ENCODE measurements around the gene VIT. TPM values are rescaled to one million over a fixed set of nuclear protein-coding genes. Genes with fewer than 3 reads are reported as not detected.
"Not testable (repeated sequence)": the region's sequence is repeated elsewhere in the genome, so short reads cannot be mapped to it uniquely, and the experiment has no call there.

VIT gene
- total RNA-seq, 2 donors from 2014 or later = not detected

DNA sequence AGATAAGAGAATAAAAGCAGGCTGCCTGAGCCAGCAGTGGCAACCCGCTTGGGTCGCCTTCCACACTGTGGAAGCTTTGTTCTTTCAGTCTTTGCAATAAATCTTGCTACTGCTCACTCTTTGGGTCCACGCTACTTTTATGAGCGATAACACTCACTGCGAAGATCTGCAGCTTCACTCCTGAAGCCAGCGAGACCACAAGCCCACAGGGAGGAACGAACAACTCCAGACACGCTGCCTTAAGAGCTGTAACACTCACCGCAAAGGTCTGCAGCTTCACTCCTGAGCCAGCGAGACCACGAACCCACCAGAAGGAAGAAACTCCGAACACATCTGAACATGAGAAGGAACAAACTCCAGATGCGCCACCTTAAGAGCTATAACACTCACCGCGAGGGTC, 7.5 kb upstream of the VIT start:
- H3K27ac Mint-ChIP-seq; ATAC-seq (replicated peaks in 1 of 2); H3K27me3 Mint-ChIP-seq (ENCODE audit: low read depth); DNase-seq; H3K36me3 Mint-ChIP-seq (ENCODE audit: insufficient read depth in 2 of 2); H3K4me1 Mint-ChIP-seq (ENCODE audit: low read depth); H3K9me3 Mint-ChIP-seq: not testable (repeated sequence)
- H3K4me3 Mint-ChIP-seq = peak overlapping the region in 1 of 2 donors; percentile 62

DNA sequence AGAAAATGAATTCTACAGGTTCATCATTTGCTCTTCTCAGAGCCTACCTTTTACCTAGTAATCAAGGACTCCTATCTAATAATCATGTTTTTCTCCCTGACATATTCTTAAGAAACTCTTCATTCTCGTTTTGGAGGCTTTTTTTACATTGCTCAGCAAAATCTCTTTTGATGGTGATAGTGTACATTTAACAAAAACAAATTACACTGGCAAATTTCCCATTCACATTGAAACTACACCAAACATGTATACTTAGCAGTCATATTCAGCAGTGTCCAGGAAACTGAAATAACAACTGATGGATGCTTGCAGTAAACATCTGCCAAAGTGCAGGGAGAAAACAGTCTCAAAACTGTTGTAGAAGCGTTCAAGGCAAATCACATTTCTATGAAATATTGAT, 4.4 kb upstream of the VIT start:
- Mint-ChIP-seq H3K4me3 (no peak overlapping the region), H3K36me3 (ENCODE audit: insufficient read depth in 2 of 2) (no peaks in the 10 kb centered on the region), H3K27ac (no peak overlapping the region), H3K4me1 (ENCODE audit: low read depth) (no peaks in the 10 kb centered on the region), H3K9me3 (no peaks in the 10 kb centered on the region), H3K27me3 (ENCODE audit: low read depth) (no peaks in the 10 kb centered on the region)
- ATAC-seq (replicated peaks in 1 of 2) (no peak), DNase-seq (no peak)

- Mint-ChIP-seq H3K27me3 (ENCODE audit: low read depth) (peaks cover 13% of the 10 kb centered on the region), H3K9me3 (no peaks in the 10 kb centered on the region), H3K4me1 (ENCODE audit: low read depth) (no peaks in the 10 kb centered on the region), H3K4me3 (no peak overlapping the region), H3K27ac (no peak overlapping the region), H3K36me3 (ENCODE audit: insufficient read depth in 2 of 2) (no peaks in the 10 kb centered on the region)
- DNase-seq (no peak), ATAC-seq (replicated peaks in 1 of 2) (no peak)
These were observed 2.7 kb upstream of the VIT start for GRCh38 chr2:36693825-36694224.

DNA sequence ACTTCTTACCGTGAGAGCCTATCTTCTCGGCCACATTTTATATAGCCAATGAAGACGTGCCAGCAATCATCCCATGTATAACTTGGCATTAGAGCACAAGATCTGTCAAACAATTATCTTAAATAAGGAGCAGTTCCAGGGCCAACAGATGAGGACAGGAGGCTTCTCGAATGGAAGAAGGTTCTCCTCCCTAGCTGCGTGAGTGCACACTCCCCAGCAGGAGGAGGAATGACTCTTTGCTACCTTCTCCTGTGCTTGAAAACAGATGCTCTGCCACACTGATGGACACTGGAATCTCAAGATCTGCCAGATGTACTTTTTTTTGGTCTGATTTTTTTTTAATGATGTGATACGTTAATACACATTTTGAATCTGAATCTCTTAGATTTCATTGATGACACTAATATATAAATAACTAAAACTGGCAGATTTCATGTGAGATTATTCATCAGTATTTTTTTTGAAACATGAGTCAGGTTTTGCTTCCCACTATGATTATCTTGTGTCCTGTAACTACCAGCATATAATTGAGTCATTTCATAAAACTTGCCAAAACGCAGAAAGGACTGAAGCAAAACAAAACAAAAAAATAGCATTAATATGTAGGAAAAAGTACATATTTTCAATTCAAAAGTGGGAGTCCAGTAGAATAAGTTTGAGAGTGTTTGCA, 626 bp upstream of the VIT start:
- no peak for ATAC-seq (replicated peaks in 1 of 2)
- Mint-ChIP-seq H3K27ac (no peak overlapping the region), H3K9me3 (no peaks in the 10 kb centered on the region), H3K36me3 (ENCODE audit: insufficient read depth in 2 of 2) (no peaks in the 10 kb centered on the region), H3K27me3 (ENCODE audit: low read depth) (peaks cover 13% of the 10 kb centered on the region), H3K4me1 (ENCODE audit: low read depth) (no peaks in the 10 kb centered on the region), H3K4me3 (no peak overlapping the region)
- DNase-seq = no peak

DNA sequence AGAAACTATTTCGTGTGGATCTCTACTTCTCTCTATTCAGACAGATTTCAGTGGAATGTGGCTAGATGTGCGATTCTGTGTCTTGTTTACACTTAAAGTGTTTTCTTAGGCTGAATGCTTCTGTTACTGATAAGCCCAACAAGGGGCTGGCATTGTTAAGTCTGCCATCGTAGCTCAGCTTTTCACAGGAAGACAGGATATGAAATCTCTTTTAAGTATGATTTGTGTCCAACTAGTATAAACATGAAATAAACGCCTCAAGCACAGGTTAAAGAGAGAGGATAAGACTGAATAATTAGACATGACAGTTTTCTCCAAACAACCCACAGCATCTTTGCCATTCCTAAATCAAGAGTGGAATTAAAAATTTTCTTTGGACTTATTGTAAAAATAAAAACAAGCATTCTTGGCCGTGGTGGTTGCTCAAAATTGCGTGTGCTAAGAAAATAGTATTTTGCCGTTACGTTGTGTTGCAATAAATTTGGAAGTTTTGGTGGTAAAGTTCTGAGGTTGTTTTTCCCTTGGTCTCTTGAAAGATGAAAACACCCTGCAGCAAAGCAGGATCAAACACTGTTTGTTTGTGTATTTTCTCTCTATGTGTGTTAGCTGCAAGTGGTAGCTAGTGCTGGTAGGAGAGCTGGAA, 1.0 kb downstream of the VIT start:
- DNase-seq (no peak), ATAC-seq (replicated peaks in 1 of 2) (no peak)
- peaks cover 13% of the 10 kb centered on the region for H3K27me3 Mint-ChIP-seq (ENCODE audit: low read depth)
- no peak overlapping the region for H3K4me3 Mint-ChIP-seq
- H3K4me1 Mint-ChIP-seq (ENCODE audit: low read depth) = no peaks in the 10 kb centered on the region
- no peaks in the 10 kb centered on the region for H3K9me3 Mint-ChIP-seq
- H3K27ac Mint-ChIP-seq = no peak overlapping the region
- no peaks in the 10 kb centered on the region for H3K36me3 Mint-ChIP-seq (ENCODE audit: insufficient read depth in 2 of 2)

GRCh38 chr2:36698993-36699392, 2.5 kb downstream of the VIT start:
- no peak for DNase-seq
- no peaks in the 10 kb centered on the region for H3K36me3 Mint-ChIP-seq (ENCODE audit: insufficient read depth in 2 of 2)
- H3K27ac Mint-ChIP-seq = no peak overlapping the region
- no peak overlapping the region for H3K4me3 Mint-ChIP-seq
- no peaks in the 10 kb centered on the region for H3K4me1 Mint-ChIP-seq (ENCODE audit: low read depth)
- ATAC-seq (replicated peaks in 1 of 2) = no peak
- no peaks in the 10 kb centered on the region for H3K9me3 Mint-ChIP-seq
- H3K27me3 Mint-ChIP-seq (ENCODE audit: low read depth) = peaks cover 13% of the 10 kb centered on the region

DNA sequence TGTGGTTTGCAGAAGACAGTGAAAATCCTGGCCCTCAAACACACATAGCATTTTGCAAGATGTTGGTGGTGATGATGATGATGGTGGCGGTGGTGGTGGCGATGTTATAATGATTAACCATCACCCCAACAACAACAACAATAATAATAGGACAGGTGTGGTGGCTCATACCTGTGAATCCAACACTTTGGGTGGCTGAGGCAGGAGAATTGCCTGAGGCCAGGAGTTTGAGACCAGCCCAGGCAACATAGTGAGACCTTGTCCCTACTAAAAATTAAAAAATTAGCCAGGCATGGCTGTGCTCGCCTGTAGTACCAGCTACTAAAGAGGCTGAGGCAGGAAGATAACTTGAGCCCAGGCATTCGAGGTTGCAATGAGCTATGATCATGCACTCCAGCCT, 3.8 kb downstream of the VIT start:
- Mint-ChIP-seq H3K4me1 (ENCODE audit: low read depth) (no peaks in the 10 kb centered on the region), H3K36me3 (ENCODE audit: insufficient read depth in 2 of 2) (no peaks in the 10 kb centered on the region), H3K27me3 (ENCODE audit: low read depth) (peaks cover 13% of the 10 kb centered on the region), H3K27ac (no peak overlapping the region), H3K4me3 (no peak overlapping the region), H3K9me3 (no peaks in the 10 kb centered on the region)
- ATAC-seq (replicated peaks in 1 of 2) (no peak), DNase-seq (no peak)

GRCh38 chr2:36701391-36701795, 4.9 kb downstream of the VIT start:
- no peak for ATAC-seq (replicated peaks in 1 of 2)

GRCh38 chr2:36701918-36702317, 5.4 kb downstream of the VIT start:
- Mint-ChIP-seq H3K4me1 (ENCODE audit: low read depth) (no peaks in the 10 kb centered on the region), H3K27ac (no peak overlapping the region), H3K36me3 (ENCODE audit: insufficient read depth in 2 of 2) (no peaks in the 10 kb centered on the region), H3K9me3 (no peaks in the 10 kb centered on the region), H3K27me3 (ENCODE audit: low read depth) (peaks cover 13% of the 10 kb centered on the region), H3K4me3 (no peak overlapping the region)
- no peak for ATAC-seq (replicated peaks in 1 of 2)
- no peak for DNase-seq

More at GRCh38 chr2:36701391-36701795, 4.9 kb downstream of the VIT start:
- no peaks in the 10 kb centered on the region for H3K36me3 Mint-ChIP-seq (ENCODE audit: insufficient read depth in 2 of 2)
- no peak overlapping the region for H3K4me3 Mint-ChIP-seq
- no peak overlapping the region for H3K27ac Mint-ChIP-seq
- no peak for DNase-seq
- peaks cover 13% of the 10 kb centered on the region for H3K27me3 Mint-ChIP-seq (ENCODE audit: low read depth)
- no peaks in the 10 kb centered on the region for H3K9me3 Mint-ChIP-seq
- no peaks in the 10 kb centered on the region for H3K4me1 Mint-ChIP-seq (ENCODE audit: low read depth)

- no peaks in the 10 kb centered on the region for H3K4me1 Mint-ChIP-seq (ENCODE audit: low read depth)
- H3K27me3 Mint-ChIP-seq (ENCODE audit: low read depth) = peaks cover 6% of the 10 kb centered on the region
- ATAC-seq (replicated peaks in 1 of 2) (no peak), DNase-seq (no peak)
- no peak overlapping the region for H3K4me3 Mint-ChIP-seq
- H3K9me3 Mint-ChIP-seq = no peaks in the 10 kb centered on the region
- H3K36me3 Mint-ChIP-seq (ENCODE audit: insufficient read depth in 2 of 2) = no peaks in the 10 kb centered on the region
- H3K27ac Mint-ChIP-seq = no peak overlapping the region
These were observed 6.3 kb downstream of the VIT start for GRCh38 chr2:36702781-36703180.

GRCh38 chr2:36704475-36705150, 8.1 kb downstream of the VIT start:
- Mint-ChIP-seq H3K27me3 (ENCODE audit: low read depth) (no peaks in the 10 kb centered on the region), H3K27ac (no peak overlapping the region)
- no peak for DNase-seq

GRCh38 chr2:36705326-36706020, 9.0 kb downstream of the VIT start:
- H3K9me3 Mint-ChIP-seq = peaks cover 0 to 1% of the 10 kb centered on the region in 2 donors
- no peaks in the 10 kb centered on the region for H3K36me3 Mint-ChIP-seq (ENCODE audit: insufficient read depth in 2 of 2)
- H3K27me3 Mint-ChIP-seq (ENCODE audit: low read depth) = no peaks in the 10 kb centered on the region
- no peak for DNase-seq
- no peaks in the 10 kb centered on the region for H3K4me1 Mint-ChIP-seq (ENCODE audit: low read depth)
- H3K27ac Mint-ChIP-seq = no peak overlapping the region
- no peak for ATAC-seq (replicated peaks in 1 of 2)
- no peak overlapping the region for H3K4me3 Mint-ChIP-seq

More at GRCh38 chr2:36704475-36705150, 8.1 kb downstream of the VIT start:
- H3K4me3 Mint-ChIP-seq = no peak overlapping the region
- no peaks in the 10 kb centered on the region for H3K36me3 Mint-ChIP-seq (ENCODE audit: insufficient read depth in 2 of 2)
- H3K9me3 Mint-ChIP-seq = no peaks in the 10 kb centered on the region
- no peaks in the 10 kb centered on the region for H3K4me1 Mint-ChIP-seq (ENCODE audit: low read depth)
- ATAC-seq (replicated peaks in 1 of 2) = no peak

All from activated T-cell treated with anti-CD3 and anti-CD28 coated beads, Interleukin-2, amount 50 U/mL, for 72 hours (primary cell).